Testis (tissue), 3 donors: ENCODE results near the gene CKS1B. TPM values are rescaled to one million over a fixed set of nuclear protein-coding genes. Genes with fewer than 3 reads are reported as not detected.

ENCODE experiments used
- DNase-seq: peaks from one replicate; pipeline ENCODE4 v3.0.0-alpha.2; 2019
- H3K27ac ChIP-seq, 2 donors: fragments of 200-600 bp; sonication (generic); one replicate each; pipeline ENCODE4 v1.5.1; 2019
- H3K27me3 ChIP-seq: fragments of 200-600 bp; sonication (generic); one replicate; pipeline ENCODE4 v1.5.1; 2019
- H3K36me3 ChIP-seq: fragments of 200-600 bp; sonication (generic); one replicate; pipeline ENCODE4 v1.5.1; 2017; ENCODE audit warnings: low read depth; ENCODE audit errors: missing control alignments
- H3K4me1 ChIP-seq: fragments of 200-600 bp; sonication (generic); one replicate; pipeline ENCODE4 v1.5.1; 2019
- H3K4me3 ChIP-seq, 2 donors: fragments of 200-600 bp; sonication (generic); one replicate each; pipeline ENCODE4 v1.5.1; 2017 to 2019
- H3K9me3 ChIP-seq: fragments of 200-600 bp; sonication (generic); one replicate; pipeline ENCODE4 v1.5.1; 2017
- CTCF ChIP-seq, 3 experiments: fragments of 450-650 bp in 2 of 3; fragments of 200-600 bp in 1 of 3; sonication (generic) in 1 of 3; IDR thresholded peaks; one replicate each; pipeline ENCODE4 v1.5.1; 2016 to 2019; ENCODE audit warnings: antibody characterized with exemption in 3 of 3, mild to moderate bottlenecking in 2 of 3, moderate library complexity in 1 of 3
- POLR2A ChIP-seq: fragments of 450-650 bp; IDR thresholded peaks from one replicate; pipeline ENCODE4 v1.6.1; 2017; ENCODE audit warnings: antibody characterized with exemption, mild to moderate bottlenecking, moderate library complexity
- WGBS, 2 donors: methylation state at CpG; one replicate each; pipeline ENCODE4 v1.1.5; 2018; 5-methylcytosine and 5-hydroxymethylcytosine counted together
- intact Hi-C: fragments of 100-400 bp; cut with DNase I; formaldehyde crosslinking; loops from one replicate; pipeline ENCODE4 v1.15.1; 2023; ENCODE audit warnings: low total_unique reads
- polyA plus RNA-seq: library from polyadenylated mRNA; stranded (reverse); fragments of 350-450 nt; fragmentation: Illumina TruSeq; extraction: RNeasy Lipid Tissue Mini Kit (QIAGEN cat#74804); gene quantifications from one replicate; pipeline ENCODE4 v1.2.3, GENCODE V29; 2014; ENCODE audit warnings: low read depth, low replicate concordance; ENCODE audit not compliant: insufficient read depth
- total RNA-seq, 2 donors: library from RNA; depleted of rRNA; stranded (reverse); fragments of >200 nt; gene quantifications; one replicate each; pipeline ENCODE4 v1.2.3, GENCODE V29; 2016

The CKS1B gene
- total and polyA plus RNA-seq, 3 donors from 2014 or later = 45.5 to 100 (median 84.3) TPM

- Histone ChIP-seq H3K36me3 (no peaks in the 10 kb centered on the region), H3K9me3 (no peaks in the 10 kb centered on the region), H3K4me3 (no peak overlapping the region), H3K27me3 (no peaks in the 10 kb centered on the region), H3K4me1 (peaks cover 33% of the 10 kb centered on the region), H3K27ac (no peak overlapping the region)
- WGBS, 2 donors = 61 to 73% methylated on average over 3 of the region's 3 CpGs
- no peak for DNase-seq
- TF ChIP-seq CTCF (IDR thresholded peaks at IDR 0.05) (no peak), POLR2A (no peak)
- intact Hi-C loops = no loop called here
Observed at GRCh38 chr1:155012776-155013602, 38.5 kb downstream of the CKS1B start.

GRCh38 chr1:155013632-155014031 lies 39.2 kb downstream of the CKS1B start:
- intact Hi-C loops = no loop called here
- no peak overlapping the region for H3K27ac ChIP-seq

GRCh38 chr1:155014709-155015508 lies 40.4 kb downstream of the CKS1B start:
- H3K27ac ChIP-seq = no peak overlapping the region
- no peaks in the 10 kb centered on the region for H3K27me3 ChIP-seq
- 93 to 97% methylated on average over 6 to 31 of the region's 31 CpGs for WGBS, 2 donors
- no peak overlapping the region for H3K4me3 ChIP-seq
- no peak for DNase-seq
- no peaks in the 10 kb centered on the region for H3K9me3 ChIP-seq
- H3K36me3 ChIP-seq = no peaks in the 10 kb centered on the region
- H3K4me1 ChIP-seq = peaks cover 31% of the 10 kb centered on the region
- TF ChIP-seq POLR2A (no peak), CTCF (IDR thresholded peaks at IDR 0.05) (no peak)
- intact Hi-C loops = no loop called here

More at GRCh38 chr1:155013632-155014031, 39.2 kb downstream of the CKS1B start:
- no peak for TF ChIP-seq POLR2A
- no peak for TF ChIP-seq CTCF (IDR thresholded peaks at IDR 0.05)
- Histone ChIP-seq H3K9me3 (no peaks in the 10 kb centered on the region), H3K4me1 (peaks cover 31% of the 10 kb centered on the region), H3K27me3 (no peaks in the 10 kb centered on the region), H3K36me3 (no peaks in the 10 kb centered on the region), H3K4me3 (no peak overlapping the region)
- no peak for DNase-seq
- 54 to 65% methylated on average over 7 to 8 of the region's 8 CpGs for WGBS, 2 donors

GRCh38 chr1:155015527-155016230 lies 41.2 kb downstream of the CKS1B start:
- no peak for TF ChIP-seq CTCF (IDR thresholded peaks at IDR 0.05)
- no peak for TF ChIP-seq POLR2A
- Histone ChIP-seq H3K4me1 (peaks cover 29% of the 10 kb centered on the region), H3K27ac (no peak overlapping the region), H3K27me3 (no peaks in the 10 kb centered on the region), H3K4me3 (no peak overlapping the region), H3K9me3 (no peaks in the 10 kb centered on the region), H3K36me3 (no peaks in the 10 kb centered on the region)
- DNase-seq = no peak
- intact Hi-C loops = no loop called here
- 84 to 90% methylated on average over 9 to 16 of the region's 16 CpGs for WGBS, 2 donors
